Measurements from ENCODE around the gene TRDN. TPM values are rescaled to one million over a fixed set of nuclear protein-coding genes. Genes with fewer than 3 reads are reported as not detected.
"Not testable (repeated sequence)": the region's sequence is repeated elsewhere in the genome, so short reads cannot be mapped to it uniquely, and the experiment has no call there.

TRDN gene
- total RNA-seq, 1 experiment from 2014 or later: not detected

DNA sequence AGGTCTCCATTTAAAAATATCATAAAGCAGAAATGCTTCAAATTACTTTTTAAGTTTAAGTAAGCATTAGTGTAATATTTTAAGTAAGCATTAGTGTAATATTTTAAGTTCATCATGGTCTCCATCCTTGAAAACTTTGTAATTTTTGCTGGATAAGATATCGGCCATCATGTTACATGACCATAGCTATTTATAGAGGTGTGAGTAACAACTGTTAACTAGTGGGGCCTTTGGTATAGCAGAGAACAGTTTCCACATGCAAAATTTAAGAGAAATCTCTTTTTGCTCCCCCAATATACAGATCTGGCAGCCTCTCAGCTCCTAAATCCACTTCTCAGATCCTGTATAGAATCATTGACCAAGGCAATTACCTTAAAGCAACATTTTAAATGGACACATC is 468 bp downstream of the TRDN start:
- in situ Hi-C loops (cut with HindIII; ENCODE audit: low pct_unique_long_range_greater_than_20kb, low sequenced_read_pairs): no loop called here
- no peak for DNase-seq (ENCODE audit: low read depth, low spot score)

DNA sequence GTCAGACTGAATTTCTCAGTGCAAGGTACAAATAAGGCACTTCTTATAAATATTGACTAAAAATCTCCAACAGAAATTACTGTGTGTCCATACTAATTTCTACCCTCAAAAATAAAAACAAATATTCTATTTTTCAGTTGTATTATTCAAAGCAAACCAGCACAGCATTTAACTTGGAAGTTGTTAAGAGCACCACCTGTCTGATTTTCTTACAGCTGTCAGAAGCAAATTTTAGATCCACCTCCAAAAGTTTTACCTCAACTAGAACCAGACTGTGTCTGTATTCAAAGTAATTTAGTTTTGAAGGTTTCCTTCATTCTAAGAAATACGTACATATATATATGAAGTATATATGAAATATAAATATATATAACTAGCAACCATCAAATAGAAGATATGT is 1.2 kb downstream of the TRDN start:
- no peak for DNase-seq (ENCODE audit: low read depth, low spot score)
- in situ Hi-C loops (cut with HindIII; ENCODE audit: low pct_unique_long_range_greater_than_20kb, low sequenced_read_pairs): no loop called here

DNA sequence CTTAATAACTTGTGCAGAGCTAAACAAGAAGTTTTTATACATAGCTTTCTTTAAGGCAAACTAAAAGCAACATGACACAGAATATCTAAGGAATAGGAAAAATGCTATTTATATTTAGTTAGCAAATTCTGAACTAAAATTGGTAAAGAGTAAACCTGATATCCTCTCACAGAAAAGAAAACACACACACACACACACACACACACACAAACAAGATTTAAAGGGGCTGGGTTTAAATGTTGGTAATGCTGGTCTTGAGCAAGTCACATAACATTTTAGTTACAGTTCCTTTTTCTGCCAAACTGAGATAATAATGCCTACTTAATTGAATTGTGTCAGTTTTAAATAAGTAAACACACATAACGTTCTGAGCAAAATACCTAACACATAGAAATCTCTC is 1.6 kb downstream of the TRDN start:
- DNase-seq (ENCODE audit: low read depth, low spot score): no peak
- in situ Hi-C loops (cut with HindIII; ENCODE audit: low pct_unique_long_range_greater_than_20kb, low sequenced_read_pairs): no loop called here

DNA sequence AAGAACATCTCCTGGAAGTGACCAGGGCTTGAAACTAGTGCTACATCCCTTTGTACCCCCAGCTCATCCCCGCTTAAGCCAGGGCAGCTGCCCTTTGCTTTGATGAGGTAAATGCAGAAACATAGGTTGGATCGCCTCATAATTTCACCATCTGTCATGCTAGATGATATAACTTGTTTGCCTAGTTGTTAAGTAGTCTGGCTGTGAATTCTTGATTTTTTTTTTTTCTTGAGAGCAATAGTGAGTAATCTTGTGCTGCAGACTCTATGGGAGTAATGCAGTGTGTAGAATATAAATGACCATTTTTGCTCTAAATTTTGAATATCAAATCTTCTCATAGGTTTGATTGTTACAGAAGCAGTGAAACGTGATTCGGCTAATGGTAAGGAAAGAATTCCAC is 4.1 kb downstream of the TRDN start:
- in situ Hi-C loops (cut with HindIII; ENCODE audit: low pct_unique_long_range_greater_than_20kb, low sequenced_read_pairs): no loop called here
- DNase-seq (ENCODE audit: low read depth, low spot score): no peak

DNA sequence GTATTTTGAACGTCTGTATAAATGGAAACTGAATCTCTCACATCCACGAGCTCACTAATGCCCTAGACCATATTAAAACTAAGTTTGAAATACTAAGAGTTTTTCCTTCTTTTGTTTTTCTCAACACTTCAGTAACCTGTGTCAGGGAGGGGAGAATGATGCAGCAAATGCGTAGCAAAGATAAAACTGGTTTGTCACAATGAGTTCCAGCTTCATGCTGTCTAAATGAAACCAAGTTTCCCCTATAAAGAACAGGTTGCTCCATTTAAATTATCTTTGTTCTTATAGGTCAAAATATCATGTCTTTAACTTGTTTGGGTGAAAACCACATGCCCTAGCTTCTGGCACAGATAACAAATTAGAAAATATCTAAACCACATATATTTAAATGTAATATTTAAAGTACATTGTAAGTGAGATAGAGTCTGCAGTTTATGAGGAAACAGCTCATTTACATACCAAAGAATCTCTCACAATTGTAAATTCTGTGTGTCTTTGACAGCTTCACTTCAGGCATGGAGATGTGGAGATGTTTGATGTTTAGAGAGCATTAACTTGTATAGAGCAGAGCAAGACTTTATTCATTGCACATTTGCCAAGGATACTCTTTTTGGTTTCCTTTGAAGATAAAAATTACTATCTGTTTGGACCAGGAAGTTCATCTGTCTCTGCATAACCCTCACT is 7.3 kb downstream of the TRDN start:
- DNase-seq (ENCODE audit: low read depth, low spot score): no peak
- in situ Hi-C loops (cut with HindIII; ENCODE audit: low pct_unique_long_range_greater_than_20kb, low sequenced_read_pairs): no loop called here

DNA sequence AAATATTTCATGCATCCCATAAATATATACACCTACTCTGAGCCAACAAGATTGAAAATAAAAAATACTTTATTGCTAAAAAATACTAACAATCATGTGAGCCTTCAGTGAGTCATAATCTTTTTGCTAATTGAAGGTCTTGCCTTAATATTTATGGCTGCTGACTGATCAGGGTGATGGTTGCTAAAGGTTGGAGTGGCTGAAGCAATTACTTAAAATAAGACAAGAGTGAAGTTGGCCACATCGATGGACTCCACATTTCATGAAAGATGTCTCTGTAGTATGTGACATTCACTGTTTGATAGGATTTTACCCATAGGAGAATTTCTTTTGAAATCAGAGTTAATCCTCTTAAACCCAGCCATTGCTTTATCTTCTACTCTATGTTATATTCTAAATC is 11.1 kb downstream of the TRDN start:
- no peak for DNase-seq (ENCODE audit: low read depth, low spot score)
- in situ Hi-C loops (cut with HindIII; ENCODE audit: low pct_unique_long_range_greater_than_20kb, low sequenced_read_pairs): no loop called here

DNA sequence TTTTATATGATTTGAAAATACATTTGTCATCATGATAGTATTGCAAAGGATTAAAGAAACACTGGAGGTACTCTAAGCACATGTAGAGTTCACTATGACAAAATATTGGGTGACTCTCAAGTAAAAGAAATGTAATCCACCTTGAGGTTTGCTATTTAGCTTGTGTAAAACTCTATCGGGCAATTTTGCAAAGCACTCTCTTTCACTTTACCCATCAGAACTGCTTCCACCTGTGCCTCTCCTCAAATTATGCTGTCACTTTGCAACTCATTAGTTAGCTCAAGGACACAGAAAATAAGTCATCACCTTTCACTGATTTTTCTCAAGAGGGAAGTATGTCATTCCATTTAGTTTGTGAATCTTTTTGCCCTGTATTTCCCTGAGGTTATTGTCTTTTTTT is 14.0 kb downstream of the TRDN start:
- no peak for DNase-seq (ENCODE audit: low read depth, low spot score)
- in situ Hi-C loops (cut with HindIII; ENCODE audit: low pct_unique_long_range_greater_than_20kb, low sequenced_read_pairs): no loop called here

DNA sequence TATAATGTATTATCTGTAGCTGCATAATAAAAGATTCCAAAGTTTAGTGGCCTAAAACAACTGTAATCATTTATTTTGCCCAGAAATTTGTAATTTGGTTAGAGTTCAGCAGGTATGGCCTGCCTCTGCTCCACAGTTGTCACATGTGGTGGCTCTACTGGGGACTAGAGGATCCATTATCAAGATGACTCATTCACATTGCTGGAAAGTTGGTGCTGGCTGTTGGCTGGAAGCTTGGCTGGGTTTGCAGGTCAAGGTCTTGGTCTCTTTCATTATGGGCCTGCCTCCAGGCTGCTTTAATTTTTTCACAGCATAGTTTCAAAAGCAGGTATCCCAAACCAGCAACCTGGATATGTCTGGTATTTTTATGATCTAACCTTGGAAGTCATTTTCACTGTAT is 17.6 kb downstream of the TRDN start:
- DNase-seq (ENCODE audit: low read depth, low spot score): no peak
- in situ Hi-C loops (cut with HindIII; ENCODE audit: low pct_unique_long_range_greater_than_20kb, low sequenced_read_pairs): no loop called here

DNA sequence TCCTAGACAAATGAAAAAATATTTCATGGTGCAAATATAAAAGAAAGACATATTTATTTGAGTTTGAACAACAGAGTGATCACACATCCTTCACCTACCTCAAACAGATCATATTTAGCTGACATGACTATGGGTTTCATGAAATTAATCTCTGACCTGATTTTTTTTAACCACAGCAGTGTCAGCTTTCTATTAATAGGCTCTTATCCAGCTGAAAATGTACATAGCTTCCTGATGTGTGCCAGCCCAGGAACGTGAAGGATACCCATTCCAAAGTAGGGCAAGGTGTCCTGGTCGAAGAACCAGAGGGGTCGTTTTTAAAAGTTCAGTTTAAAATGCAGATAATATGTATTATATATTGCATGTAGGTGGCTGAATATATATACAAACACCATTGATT is 19.8 kb downstream of the TRDN start:
- in situ Hi-C loops (cut with HindIII; ENCODE audit: low pct_unique_long_range_greater_than_20kb, low sequenced_read_pairs): no loop called here

DNA sequence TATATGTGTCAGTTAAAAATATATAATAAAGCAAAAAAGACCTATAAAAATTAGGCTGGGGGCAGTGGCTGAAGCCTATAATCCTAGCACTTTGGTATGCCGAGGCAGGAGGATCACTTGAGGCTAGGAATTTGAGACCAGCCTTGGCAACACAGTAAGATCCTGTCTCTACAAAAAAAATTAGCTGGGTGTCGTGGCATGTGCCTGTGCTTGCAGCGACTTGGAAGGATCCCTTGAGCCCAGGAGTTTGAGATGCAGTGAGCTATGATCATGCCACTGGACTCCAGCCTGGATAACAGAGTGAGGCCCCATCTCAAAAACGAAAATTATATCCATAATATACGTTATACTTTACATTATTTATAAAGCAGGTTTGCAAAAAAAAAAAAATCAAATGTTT is 20.7 kb downstream of the TRDN start:
- in situ Hi-C loops (cut with HindIII; ENCODE audit: low pct_unique_long_range_greater_than_20kb, low sequenced_read_pairs): no loop called here
- DNase-seq (ENCODE audit: low read depth, low spot score): no peak

More for the DNA sequence above, 19.8 kb downstream of the TRDN start:
- no peak for DNase-seq (ENCODE audit: low read depth, low spot score)

DNA sequence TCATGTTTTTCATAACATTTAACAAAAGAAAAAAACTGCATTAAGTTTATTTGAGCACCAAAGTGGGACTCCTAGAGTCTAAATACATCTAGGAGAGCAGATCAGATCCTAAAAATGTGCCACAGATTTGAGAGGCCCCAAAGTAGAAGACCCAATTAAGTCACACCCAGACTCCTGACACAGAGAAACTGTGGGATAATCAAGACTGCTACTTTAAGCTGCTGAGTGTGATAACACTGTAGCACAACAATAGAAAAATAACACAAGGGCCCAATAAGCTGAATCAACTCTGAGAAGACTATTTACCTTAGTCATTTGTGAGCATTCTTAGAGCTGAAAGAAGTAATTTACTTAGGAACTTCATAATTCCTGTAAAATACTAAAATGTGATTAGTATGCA is 26.0 kb downstream of the TRDN start:
- in situ Hi-C loops (cut with HindIII; ENCODE audit: low pct_unique_long_range_greater_than_20kb, low sequenced_read_pairs): no loop called here
- no peak for DNase-seq (ENCODE audit: low read depth, low spot score)

DNA sequence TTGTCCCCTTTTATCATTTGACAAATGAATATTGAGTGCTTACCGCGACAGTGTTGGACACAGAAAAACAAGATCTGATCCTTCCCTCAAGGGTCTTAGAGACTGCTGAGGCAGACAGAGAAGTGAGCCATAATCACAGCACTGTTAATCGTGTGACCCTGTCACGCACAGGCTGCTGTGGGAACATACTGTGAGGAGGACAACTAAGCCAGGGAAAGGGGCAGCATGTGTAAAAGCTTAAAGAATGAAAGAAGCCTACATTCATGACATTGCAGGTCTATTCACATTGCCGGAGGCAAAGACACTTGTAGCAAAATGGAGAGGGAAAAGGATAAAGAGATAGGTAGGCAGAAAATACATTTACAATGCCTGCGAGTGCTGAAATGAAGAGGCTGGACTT is 32.7 kb downstream of the TRDN start:
- peak; percentile 68 for DNase-seq (ENCODE audit: low read depth, low spot score)
- in situ Hi-C loops (cut with HindIII; ENCODE audit: low pct_unique_long_range_greater_than_20kb, low sequenced_read_pairs): no loop called here

DNA sequence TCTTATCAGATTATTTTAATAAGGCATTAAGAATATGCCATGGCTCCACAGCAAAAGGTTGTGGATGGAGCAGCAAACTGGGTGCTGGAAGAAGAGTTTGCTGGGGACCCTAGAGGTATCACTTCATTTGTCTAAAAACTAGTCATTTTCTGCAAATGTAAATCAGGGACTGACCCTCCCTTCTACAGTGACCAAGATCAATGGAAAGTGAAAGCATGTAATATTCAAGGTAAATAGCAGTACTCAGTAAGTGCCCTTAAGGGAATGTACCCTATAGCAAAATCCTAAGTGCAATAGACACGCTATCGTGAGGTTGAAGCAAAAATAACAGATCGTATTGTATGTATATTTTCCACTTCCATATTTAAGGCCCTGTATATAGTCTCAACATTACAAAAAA is 38.7 kb downstream of the TRDN start:
- in situ Hi-C loops (cut with HindIII; ENCODE audit: low pct_unique_long_range_greater_than_20kb, low sequenced_read_pairs): no loop called here
- no peak for DNase-seq (ENCODE audit: low read depth, low spot score)

DNA sequence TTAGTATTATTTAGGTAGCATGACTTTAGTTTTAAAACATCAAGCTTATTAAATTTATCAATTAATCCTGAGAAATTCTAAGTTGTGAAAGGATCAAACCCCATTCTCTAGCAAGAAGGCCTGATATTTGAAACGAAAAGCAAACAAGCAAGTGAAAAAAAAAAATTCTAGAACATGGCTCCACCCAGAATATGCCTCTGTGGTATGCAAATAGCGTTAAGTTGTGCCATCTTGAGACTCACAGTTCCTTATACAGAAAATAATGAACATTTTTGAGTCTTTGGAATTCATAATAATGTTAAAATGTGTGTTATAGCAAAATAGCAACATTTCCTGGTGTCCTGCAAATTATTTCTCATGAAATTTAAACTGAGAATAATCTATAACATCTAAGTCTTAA is 42.0 kb downstream of the TRDN start:
- no peak for DNase-seq (ENCODE audit: low read depth, low spot score)
- in situ Hi-C loops (cut with HindIII; ENCODE audit: low pct_unique_long_range_greater_than_20kb, low sequenced_read_pairs): no loop called here

DNA sequence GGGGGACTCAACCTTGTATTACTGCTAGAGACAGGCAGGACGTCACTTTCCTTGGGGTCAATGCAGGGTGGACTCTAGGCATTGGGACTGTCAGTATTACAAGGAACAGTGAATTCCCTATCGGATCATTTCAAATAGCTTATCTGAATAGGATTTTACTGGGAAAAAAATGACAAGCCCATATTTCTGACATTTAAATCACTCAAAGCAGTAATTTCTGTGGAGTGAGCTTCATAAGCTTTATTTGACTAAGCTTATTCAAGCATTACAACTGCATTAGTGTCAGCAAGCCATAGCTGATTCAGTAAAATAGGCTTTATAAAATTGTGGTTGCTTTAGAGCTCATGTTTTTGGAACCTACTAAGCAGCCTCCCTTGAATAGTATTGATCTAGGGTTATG is 44.3 kb downstream of the TRDN start:
- in situ Hi-C loops (cut with HindIII; ENCODE audit: low pct_unique_long_range_greater_than_20kb, low sequenced_read_pairs): no loop called here
- DNase-seq (ENCODE audit: low read depth, low spot score): no peak

DNA sequence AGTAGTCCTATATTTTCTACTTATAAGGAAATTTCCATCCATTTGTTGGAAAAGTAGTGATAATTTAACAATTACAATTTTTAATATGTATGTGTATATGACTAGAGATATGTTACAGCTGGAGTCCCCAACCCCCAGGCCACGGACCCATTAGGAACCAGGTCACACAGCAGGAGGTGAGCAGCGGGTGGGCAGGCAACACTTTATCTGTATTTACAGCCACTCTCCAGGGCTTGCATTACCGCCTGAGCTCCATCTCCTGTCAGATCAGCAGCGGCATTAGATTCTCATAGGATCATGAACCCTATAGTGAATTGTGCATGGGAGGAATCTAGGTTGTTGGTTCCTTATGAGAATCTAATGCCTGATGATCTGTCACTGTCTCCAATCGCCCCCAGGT is 46.8 kb downstream of the TRDN start:
- DNase-seq (ENCODE audit: low read depth, low spot score): no peak
- in situ Hi-C loops (cut with HindIII; ENCODE audit: low pct_unique_long_range_greater_than_20kb, low sequenced_read_pairs): no loop called here

DNA sequence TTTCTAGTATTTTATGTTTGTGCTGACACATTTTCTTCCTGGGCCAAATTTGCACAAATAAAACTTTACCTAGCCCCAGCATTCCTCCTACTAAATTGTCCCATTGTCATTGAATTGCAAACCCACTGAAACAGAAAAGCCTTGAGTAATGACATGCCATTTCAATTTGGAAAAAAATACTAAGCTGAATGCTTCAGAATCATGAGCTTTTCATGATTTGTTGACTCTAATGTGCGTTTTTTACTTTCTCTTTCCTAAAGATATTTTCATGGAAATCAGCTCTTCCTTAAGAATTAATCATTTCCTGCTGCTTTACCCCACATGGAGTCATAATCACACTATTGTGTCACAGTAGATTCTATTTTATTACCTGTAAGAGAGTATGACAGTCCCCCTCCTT is 47.4 kb downstream of the TRDN start:
- no peak for DNase-seq (ENCODE audit: low read depth, low spot score)
- in situ Hi-C loops (cut with HindIII; ENCODE audit: low pct_unique_long_range_greater_than_20kb, low sequenced_read_pairs): no loop called here

DNA sequence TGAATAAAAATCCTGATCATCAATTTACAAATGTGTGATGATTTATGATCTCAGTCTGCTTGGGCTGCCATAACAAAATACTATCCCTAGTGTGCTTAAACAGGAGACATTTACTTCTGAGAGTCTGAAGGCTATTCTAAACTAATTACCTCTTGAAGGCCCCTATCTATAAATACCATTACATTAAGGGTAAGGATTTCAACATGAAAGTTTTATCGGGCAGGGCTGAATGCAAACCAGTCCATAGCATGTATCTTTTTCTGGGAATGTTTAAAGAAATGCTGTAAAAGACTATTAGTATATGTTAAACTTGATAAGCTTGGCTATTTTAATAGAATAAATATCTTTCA is 48.2 kb downstream of the TRDN start:
- in situ Hi-C loops (cut with HindIII; ENCODE audit: low pct_unique_long_range_greater_than_20kb, low sequenced_read_pairs): no loop called here
- DNase-seq (ENCODE audit: low read depth, low spot score): no peak

DNA sequence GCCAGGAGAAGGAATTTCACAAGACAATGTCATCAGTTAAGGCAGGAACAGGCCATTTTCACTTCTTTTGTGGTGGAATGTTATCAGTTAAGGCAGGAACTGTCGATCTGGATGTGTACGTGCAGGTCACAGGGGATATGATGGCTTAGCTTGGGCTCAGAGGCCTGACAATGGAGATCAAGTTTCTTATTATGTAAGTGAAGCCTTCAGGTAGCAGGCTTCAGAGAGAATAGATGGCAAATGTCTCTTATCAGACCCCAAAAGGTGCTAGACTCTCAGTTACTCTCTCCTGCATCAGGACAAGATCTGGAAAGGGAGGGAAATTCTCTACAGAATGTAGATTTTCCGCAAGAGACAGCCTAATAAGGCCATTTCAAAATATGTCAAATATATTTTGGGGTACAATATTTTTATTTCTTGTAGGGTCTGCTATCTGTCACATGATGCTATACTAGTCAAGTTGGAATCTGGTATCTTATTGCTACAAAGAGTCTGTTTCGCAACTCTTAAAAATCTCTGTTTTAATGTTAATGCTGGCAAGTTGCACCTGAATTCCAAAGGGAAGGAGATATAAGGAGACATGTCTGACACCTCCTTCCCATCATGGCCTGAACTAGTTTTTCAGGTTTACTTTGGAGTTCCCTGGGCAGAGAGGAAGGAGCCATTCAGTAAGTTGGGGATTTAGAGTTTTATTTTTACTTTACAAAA is 48.8 kb downstream of the TRDN start:
- in situ Hi-C loops (cut with HindIII; ENCODE audit: low pct_unique_long_range_greater_than_20kb, low sequenced_read_pairs): no loop called here
- no peak for DNase-seq (ENCODE audit: low read depth, low spot score)

DNA sequence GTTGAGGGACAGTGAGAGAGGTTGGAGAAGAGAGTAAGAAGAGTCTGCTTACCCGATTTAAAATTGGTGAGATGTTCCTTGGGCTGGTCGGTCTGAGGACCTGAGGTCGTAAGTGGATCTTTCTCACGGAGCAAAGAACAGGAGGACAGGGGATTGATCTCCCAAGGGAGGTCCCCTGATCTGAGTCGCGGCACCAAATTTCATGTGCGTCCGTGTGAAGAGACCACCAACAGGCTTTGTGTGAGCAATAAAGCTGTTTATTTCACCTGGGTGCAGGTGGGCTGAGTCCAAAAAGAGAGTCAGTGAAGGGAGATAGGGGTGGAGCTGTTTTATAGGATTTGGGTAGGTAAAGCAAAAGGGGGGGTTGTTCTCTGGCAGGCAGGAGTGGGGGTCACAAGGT is 49.3 kb downstream of the TRDN start:
- in situ Hi-C loops (cut with HindIII; ENCODE audit: low pct_unique_long_range_greater_than_20kb, low sequenced_read_pairs); DNase-seq (ENCODE audit: low read depth, low spot score): not testable (repeated sequence)
